GM12874 (cell line): Measurements from ENCODE around the gene ADARB2.

ENCODE experiments used
- CTCF ChIP-seq: IDR thresholded peaks from 2 replicates; pipeline ENCODE4 v1.5.1; 2011; ENCODE audit warnings: low read depth, mild to moderate bottlenecking, control low read depth, low read length, moderate library complexity; ENCODE audit not compliant: insufficient read depth

ADARB2 gene

DNA sequence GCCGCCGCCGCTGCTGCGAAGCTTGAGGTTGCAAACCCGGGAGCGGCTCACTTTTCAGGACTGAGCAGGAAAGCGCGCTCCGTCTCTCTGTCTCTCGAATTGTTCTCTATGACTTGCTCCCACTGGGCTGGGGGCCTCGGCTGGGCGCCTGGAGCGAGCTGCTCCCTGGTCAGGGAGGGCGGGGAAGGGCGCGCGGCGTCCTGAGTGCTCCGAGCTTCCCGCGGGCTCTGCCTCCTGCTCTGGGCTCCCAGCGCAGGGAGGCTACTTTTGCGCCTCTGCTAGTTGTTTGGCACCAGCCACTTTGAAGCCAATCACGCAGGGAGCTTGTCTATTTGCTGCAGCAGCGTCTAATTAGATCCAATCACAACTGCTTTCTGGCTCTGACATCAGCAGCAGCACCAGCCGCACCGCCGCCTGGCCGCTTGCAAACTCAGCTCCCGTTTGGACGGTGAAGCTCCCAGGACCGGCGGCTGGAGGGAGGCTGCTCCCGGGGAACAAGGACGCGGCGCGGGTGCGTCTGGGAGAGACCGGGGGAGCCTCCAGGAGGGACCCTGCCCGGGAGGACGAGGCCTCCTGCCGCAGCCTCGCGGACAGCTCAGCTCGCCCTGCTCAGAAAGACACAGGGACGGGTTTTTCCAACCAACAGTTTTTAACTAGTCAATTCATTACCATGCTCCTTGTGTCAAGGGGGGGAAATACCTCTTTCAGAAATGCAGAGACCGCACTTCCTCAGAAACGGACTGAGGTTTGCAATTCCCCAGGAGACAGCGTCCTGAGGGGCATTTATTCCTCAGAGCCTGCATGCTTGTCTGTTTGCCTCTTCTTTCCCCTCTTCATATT, at the start of gene ADARB2:
Gene ADARB2, minus strand, starts transcription at position 304 of the 840 bp plus-strand sequence.
- TF ChIP-seq CTCF = no peak

DNA sequence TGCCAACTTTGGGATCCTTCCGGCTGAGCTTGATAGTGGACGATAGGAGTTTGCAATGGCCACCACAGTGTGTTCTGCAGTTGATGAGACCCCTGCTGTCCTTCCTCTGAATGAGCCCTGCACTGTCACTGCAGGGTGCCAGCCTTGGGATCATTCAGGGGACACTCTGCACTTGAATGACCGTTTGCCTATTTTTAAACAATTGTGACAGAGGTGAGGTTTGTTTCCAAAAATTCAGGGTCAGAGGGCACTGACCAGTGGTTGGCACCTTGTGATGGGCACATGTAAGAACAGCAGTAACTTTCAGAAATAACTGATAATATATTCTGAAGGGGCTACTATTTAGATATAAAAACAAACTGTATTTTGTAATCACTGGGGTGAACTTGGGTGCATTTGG, 48.5 kb upstream of the ADARB2 start:
- TF ChIP-seq CTCF = no peak

DNA sequence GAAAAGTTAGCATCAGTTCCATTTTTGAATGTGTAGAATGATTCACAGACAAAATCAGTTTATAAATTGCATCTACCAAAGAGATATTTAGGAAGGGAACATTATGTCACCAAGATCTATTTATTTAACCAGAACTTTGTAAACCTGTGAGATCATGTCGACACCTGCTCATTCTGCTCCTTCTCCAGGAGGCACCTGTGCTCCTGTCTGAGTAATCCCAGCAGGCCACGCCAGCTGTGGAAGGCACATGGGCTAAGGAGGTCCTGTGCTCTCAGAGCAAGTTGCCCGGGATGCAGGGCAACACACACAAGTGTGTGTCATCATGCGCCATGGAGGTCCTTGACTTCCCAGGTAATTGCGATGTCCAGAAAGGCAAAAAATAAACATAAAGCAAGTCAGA, 45.5 kb upstream of the ADARB2 start:
- TF ChIP-seq CTCF = no peak

GRCh38 chr10:1779796-1780195, 42.5 kb upstream of the ADARB2 start:
- TF ChIP-seq CTCF = no peak

- no peak for TF ChIP-seq CTCF
Measured at GRCh38 chr10:1778375-1778969, 41.1 kb upstream of the ADARB2 start.

- TF ChIP-seq CTCF = no peak
Measured at GRCh38 chr10:1776127-1776662, 38.9 kb upstream of the ADARB2 start.

GRCh38 chr10:1774796-1775195, 37.5 kb upstream of the ADARB2 start:
- TF ChIP-seq CTCF = no peak
